ENCODE results near the gene SLC6A12.
"Not testable (repeated sequence)": the region's sequence is repeated elsewhere in the genome, so short reads cannot be mapped to it uniquely, and the experiment has no call there.

SLC6A12 gene

DNA sequence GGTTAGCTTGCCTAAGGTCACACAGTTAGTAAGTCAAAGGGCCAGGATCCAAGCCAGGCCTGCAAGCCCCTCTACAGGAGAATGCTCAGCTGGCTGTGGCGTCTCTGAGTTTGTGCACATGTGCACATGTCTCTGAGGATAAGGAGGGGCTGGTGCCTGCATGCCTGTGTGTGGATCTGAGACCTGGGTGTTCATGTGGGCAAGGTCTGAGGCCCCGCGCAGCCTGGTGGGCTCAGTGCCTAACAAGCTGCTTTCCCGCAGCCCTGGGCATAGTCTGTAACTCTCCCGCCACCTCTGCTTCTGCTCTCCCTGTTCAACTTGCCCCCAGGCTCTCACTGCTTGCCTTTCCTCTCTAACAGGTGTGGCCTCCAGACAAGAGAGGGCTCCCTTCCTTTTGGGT lies 4.3 kb upstream of the SLC6A12 start:
- Histone ChIP-seq H3K27me3 (ENCODE audit: control insufficient read depth, insufficient read depth, low read length) (no peaks in the 10 kb centered on the region), H3K9me3 (ENCODE audit: control insufficient read depth, insufficient read depth, low read length) (no peaks in the 10 kb centered on the region), H3K27ac (ENCODE audit: low read length) (no peak overlapping the region), H3K4me3 (ENCODE audit: low read length) (no peak overlapping the region), H3K36me3 (ENCODE audit: control insufficient read depth, insufficient read depth, low read length) (no peaks in the 10 kb centered on the region), H3K4me1 (ENCODE audit: control insufficient read depth, insufficient read depth, low read length) (peaks cover 4% of the 10 kb centered on the region; the same call in 1 of the 2 replicates)
- WGBS (ENCODE audit: insufficient coverage, insufficient read length): no CpG with 5 or more reads among the region's 5 CpGs
- no peak for DNase-seq (ENCODE audit: low read depth, low spot score)

DNA sequence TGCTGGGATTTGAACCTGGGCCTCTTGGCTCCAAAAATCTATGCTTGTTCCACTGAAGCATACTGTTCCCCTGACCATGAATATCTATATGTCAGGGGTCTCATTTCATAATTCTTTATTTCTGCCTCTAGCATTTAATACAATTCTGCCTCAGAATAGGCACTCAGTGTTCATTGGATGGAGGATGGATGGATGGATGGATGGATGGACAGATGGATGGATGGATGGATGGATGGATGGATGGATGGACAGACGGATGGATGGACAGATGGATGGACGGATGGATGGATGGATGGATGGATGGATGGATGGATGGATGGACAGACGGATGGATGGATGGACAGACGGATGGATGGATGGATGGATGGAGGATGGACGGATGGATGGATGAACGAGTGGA lies 3.1 kb upstream of the SLC6A12 start:
- DNase-seq (ENCODE audit: low read depth, low spot score); H3K9me3 ChIP-seq (ENCODE audit: control insufficient read depth, insufficient read depth, low read length); H3K27me3 ChIP-seq (ENCODE audit: control insufficient read depth, insufficient read depth, low read length); H3K27ac ChIP-seq (ENCODE audit: low read length); H3K4me1 ChIP-seq (ENCODE audit: control insufficient read depth, insufficient read depth, low read length); H3K4me3 ChIP-seq (ENCODE audit: low read length); H3K36me3 ChIP-seq (ENCODE audit: control insufficient read depth, insufficient read depth, low read length): not testable (repeated sequence)
- 100% methylated on average over 3 of the region's 6 CpGs for WGBS (ENCODE audit: insufficient coverage, insufficient read length)

- WGBS (ENCODE audit: insufficient coverage, insufficient read length): no CpG with 5 or more reads among the region's 6 CpGs
- no peaks in the 10 kb centered on the region for H3K27me3 ChIP-seq (ENCODE audit: control insufficient read depth, insufficient read depth, low read length)
- DNase-seq (ENCODE audit: low read depth, low spot score): no peak
- peaks cover 4% of the 10 kb centered on the region; the same call in 1 of the 2 replicates for H3K4me1 ChIP-seq (ENCODE audit: control insufficient read depth, insufficient read depth, low read length)
- H3K27ac ChIP-seq (ENCODE audit: low read length): no peak overlapping the region
- H3K4me3 ChIP-seq (ENCODE audit: low read length): no peak overlapping the region
- no peaks in the 10 kb centered on the region for H3K9me3 ChIP-seq (ENCODE audit: control insufficient read depth, insufficient read depth, low read length)
- no peaks in the 10 kb centered on the region for H3K36me3 ChIP-seq (ENCODE audit: control insufficient read depth, insufficient read depth, low read length)
Measured at GRCh38 chr12:215116-215515, 1.2 kb upstream of the SLC6A12 start.

DNA sequence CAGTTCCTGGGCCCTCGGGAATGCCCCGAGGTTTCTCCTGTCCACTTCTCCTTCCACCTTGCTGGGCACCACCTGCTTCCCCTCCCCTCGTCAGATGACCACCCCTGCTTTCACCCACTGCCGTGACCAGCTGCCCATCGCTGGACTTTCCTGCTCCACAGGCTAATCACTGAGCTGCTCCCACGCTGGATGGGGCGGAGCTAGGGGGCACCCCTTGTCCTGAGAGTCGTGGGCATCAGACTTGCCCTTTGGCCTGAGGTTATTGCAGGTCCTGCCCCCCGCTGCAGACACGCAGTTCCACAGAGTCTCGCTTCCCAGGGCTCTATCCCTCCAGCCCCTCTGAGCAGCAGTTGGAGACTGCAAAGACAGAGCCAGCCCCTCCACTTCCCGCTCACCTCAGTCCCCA lies 427 bp downstream of the SLC6A12 start:
- no peak overlapping the region for H3K27ac ChIP-seq (ENCODE audit: low read length)
- no peaks in the 10 kb centered on the region for H3K36me3 ChIP-seq (ENCODE audit: control insufficient read depth, insufficient read depth, low read length)
- no peak for DNase-seq (ENCODE audit: low read depth, low spot score)
- H3K4me1 ChIP-seq (ENCODE audit: control insufficient read depth, insufficient read depth, low read length): peaks cover 4% of the 10 kb centered on the region; the same call in 1 of the 2 replicates
- no peaks in the 10 kb centered on the region for H3K27me3 ChIP-seq (ENCODE audit: control insufficient read depth, insufficient read depth, low read length)
- no peak overlapping the region for H3K4me3 ChIP-seq (ENCODE audit: low read length)
- WGBS (ENCODE audit: insufficient coverage, insufficient read length): no CpG with 5 or more reads among the region's 12 CpGs
- no peaks in the 10 kb centered on the region for H3K9me3 ChIP-seq (ENCODE audit: control insufficient read depth, insufficient read depth, low read length)

GRCh38 chr12:212715-213526 lies 1.0 kb downstream of the SLC6A12 start:
- no peak for DNase-seq (ENCODE audit: low read depth, low spot score)
- Histone ChIP-seq H3K4me3 (ENCODE audit: low read length) (no peak overlapping the region), H3K36me3 (ENCODE audit: control insufficient read depth, insufficient read depth, low read length) (no peaks in the 10 kb centered on the region), H3K9me3 (ENCODE audit: control insufficient read depth, insufficient read depth, low read length) (no peaks in the 10 kb centered on the region), H3K27ac (ENCODE audit: low read length) (no peak overlapping the region), H3K27me3 (ENCODE audit: control insufficient read depth, insufficient read depth, low read length) (no peaks in the 10 kb centered on the region), H3K4me1 (ENCODE audit: control insufficient read depth, insufficient read depth, low read length) (peaks cover 4% of the 10 kb centered on the region; the same call in 1 of the 2 replicates)
- WGBS (ENCODE audit: insufficient coverage, insufficient read length): no CpG with 5 or more reads among the region's 22 CpGs

GRCh38 chr12:212415-212714 lies 1.6 kb downstream of the SLC6A12 start:
- Histone ChIP-seq H3K4me1 (ENCODE audit: control insufficient read depth, insufficient read depth, low read length) (peaks cover 4% of the 10 kb centered on the region; the same call in 1 of the 2 replicates), H3K9me3 (ENCODE audit: control insufficient read depth, insufficient read depth, low read length) (no peaks in the 10 kb centered on the region), H3K4me3 (ENCODE audit: low read length) (no peak overlapping the region), H3K27ac (ENCODE audit: low read length) (no peak overlapping the region), H3K36me3 (ENCODE audit: control insufficient read depth, insufficient read depth, low read length) (no peaks in the 10 kb centered on the region), H3K27me3 (ENCODE audit: control insufficient read depth, insufficient read depth, low read length) (no peaks in the 10 kb centered on the region)
- WGBS (ENCODE audit: insufficient coverage, insufficient read length): 100% methylated on average over 2 of the region's 8 CpGs
- DNase-seq (ENCODE audit: low read depth, low spot score): no peak

- WGBS (ENCODE audit: insufficient coverage, insufficient read length): no CpG with 5 or more reads among the region's 16 CpGs
- Histone ChIP-seq H3K4me3 (ENCODE audit: low read length) (no peak overlapping the region), H3K9me3 (ENCODE audit: control insufficient read depth, insufficient read depth, low read length) (no peaks in the 10 kb centered on the region), H3K27me3 (ENCODE audit: control insufficient read depth, insufficient read depth, low read length) (no peaks in the 10 kb centered on the region), H3K36me3 (ENCODE audit: control insufficient read depth, insufficient read depth, low read length) (no peaks in the 10 kb centered on the region), H3K4me1 (ENCODE audit: control insufficient read depth, insufficient read depth, low read length) (peaks cover 4% of the 10 kb centered on the region; the same call in 1 of the 2 replicates), H3K27ac (ENCODE audit: low read length) (no peak overlapping the region)
- DNase-seq (ENCODE audit: low read depth, low spot score): no peak
Measured at GRCh38 chr12:211639-212414, 2.1 kb downstream of the SLC6A12 start.

DNA sequence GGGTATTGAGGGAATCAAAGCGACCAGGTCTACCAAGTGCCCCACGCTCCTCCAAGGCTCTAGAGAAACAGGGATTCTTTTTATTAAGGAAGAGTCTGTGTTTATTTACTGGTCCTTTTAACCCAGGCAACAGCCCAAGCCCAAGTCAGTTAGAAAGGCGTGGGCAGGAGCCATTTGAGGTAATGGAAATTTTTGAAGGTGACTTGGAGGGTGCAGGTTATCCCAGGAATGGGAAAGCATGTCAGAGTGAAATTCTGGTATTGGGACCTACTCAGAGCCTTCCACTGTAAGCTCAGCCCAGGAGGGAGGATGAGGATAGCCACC lies 2.9 kb downstream of the SLC6A12 start:
- Histone ChIP-seq H3K36me3 (ENCODE audit: control insufficient read depth, insufficient read depth, low read length) (no peaks in the 10 kb centered on the region), H3K27ac (ENCODE audit: low read length) (no peak overlapping the region), H3K9me3 (ENCODE audit: control insufficient read depth, insufficient read depth, low read length) (no peaks in the 10 kb centered on the region), H3K27me3 (ENCODE audit: control insufficient read depth, insufficient read depth, low read length) (no peaks in the 10 kb centered on the region), H3K4me1 (ENCODE audit: control insufficient read depth, insufficient read depth, low read length) (peaks cover 4% of the 10 kb centered on the region; the same call in 1 of the 2 replicates), H3K4me3 (ENCODE audit: low read length) (no peak overlapping the region)
- DNase-seq (ENCODE audit: low read depth, low spot score): no peak
- no CpG with 5 or more reads among the region's 3 CpGs for WGBS (ENCODE audit: insufficient coverage, insufficient read length)

GRCh38 chr12:210277-211141 lies 3.4 kb downstream of the SLC6A12 start:
- no peak overlapping the region for H3K27ac ChIP-seq (ENCODE audit: low read length)
- WGBS (ENCODE audit: insufficient coverage, insufficient read length): no CpG with 5 or more reads among the region's 16 CpGs
- peaks cover 4% of the 10 kb centered on the region; the same call in 1 of the 2 replicates for H3K4me1 ChIP-seq (ENCODE audit: control insufficient read depth, insufficient read depth, low read length)
- H3K36me3 ChIP-seq (ENCODE audit: control insufficient read depth, insufficient read depth, low read length): no peaks in the 10 kb centered on the region
- no peaks in the 10 kb centered on the region for H3K27me3 ChIP-seq (ENCODE audit: control insufficient read depth, insufficient read depth, low read length)
- no peak overlapping the region for H3K4me3 ChIP-seq (ENCODE audit: low read length)
- no peaks in the 10 kb centered on the region for H3K9me3 ChIP-seq (ENCODE audit: control insufficient read depth, insufficient read depth, low read length)
- no peak for DNase-seq (ENCODE audit: low read depth, low spot score)

DNA sequence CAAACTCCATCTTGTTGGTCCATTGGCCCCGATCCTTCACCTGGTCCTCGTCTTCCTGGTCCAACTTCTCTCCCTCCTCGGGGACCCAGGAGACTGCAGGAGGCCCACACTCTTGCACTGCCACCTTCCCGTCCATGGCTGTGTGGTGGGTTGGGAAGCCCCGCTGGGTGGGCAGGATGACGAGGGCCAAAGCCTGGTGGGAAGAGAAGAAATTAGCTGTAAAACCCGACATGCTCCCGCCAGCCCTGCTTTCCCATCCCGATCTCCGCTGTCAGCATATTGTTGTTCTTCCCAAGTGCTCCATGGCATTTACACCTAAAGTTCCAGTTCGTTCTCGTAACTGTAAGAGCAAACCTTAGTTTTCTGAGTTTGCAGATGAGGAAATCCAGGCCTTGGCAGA lies 4.1 kb downstream of the SLC6A12 start:
- no CpG with 5 or more reads among the region's 12 CpGs for WGBS (ENCODE audit: insufficient coverage, insufficient read length)
- H3K4me3 ChIP-seq (ENCODE audit: low read length): no peak overlapping the region
- H3K27me3 ChIP-seq (ENCODE audit: control insufficient read depth, insufficient read depth, low read length): no peaks in the 10 kb centered on the region; the same call in 1 of the 2 replicates
- no peaks in the 10 kb centered on the region for H3K9me3 ChIP-seq (ENCODE audit: control insufficient read depth, insufficient read depth, low read length)
- peaks cover 4% of the 10 kb centered on the region; the same call in 1 of the 2 replicates for H3K4me1 ChIP-seq (ENCODE audit: control insufficient read depth, insufficient read depth, low read length)
- no peak overlapping the region for H3K27ac ChIP-seq (ENCODE audit: low read length)
- H3K36me3 ChIP-seq (ENCODE audit: control insufficient read depth, insufficient read depth, low read length): no peaks in the 10 kb centered on the region
- DNase-seq (ENCODE audit: low read depth, low spot score): no peak

Measured in iPS DF 6.9 (cell line).